ENCODE results near the gene STAP1.

STAP1 gene

GRCh38 chr4:67573193-67573592 is 14.7 kb downstream of the STAP1 start:
- in situ Hi-C loops (cut with HindIII; ENCODE audit: low sequenced_read_pairs) = no loop called here

GRCh38 chr4:67575232-67576058 is 16.9 kb downstream of the STAP1 start:
- no peak for TF ChIP-seq CTCF (IDR thresholded peaks at IDR 0.05; ENCODE audit: low read depth, low read length)
- in situ Hi-C loops (cut with HindIII; ENCODE audit: low sequenced_read_pairs) = no loop called here

More at GRCh38 chr4:67573193-67573592, 14.7 kb downstream of the STAP1 start:
- no peak for DNase-seq (ENCODE audit: low read depth, low spot score)
- no peak overlapping the region for H3K4me3 ChIP-seq (ENCODE audit: low read depth, low read length)
- no peak for TF ChIP-seq CTCF (IDR thresholded peaks at IDR 0.05; ENCODE audit: low read depth, low read length)

GRCh38 chr4:67576059-67576466 is 17.5 kb downstream of the STAP1 start:
- DNase-seq (ENCODE audit: low read depth, low spot score) = no peak
- in situ Hi-C loops (cut with HindIII; ENCODE audit: low sequenced_read_pairs) = no loop called here
- TF ChIP-seq CTCF (IDR thresholded peaks at IDR 0.05; ENCODE audit: low read depth, low read length) = no peak

More at GRCh38 chr4:67575232-67576058, 16.9 kb downstream of the STAP1 start:
- no peak for DNase-seq (ENCODE audit: low read depth, low spot score)
- no peak overlapping the region for H3K4me3 ChIP-seq (ENCODE audit: low read depth, low read length)

GRCh38 chr4:67576538-67576937 is 18.0 kb downstream of the STAP1 start:
- DNase-seq (ENCODE audit: low read depth, low spot score) = no peak
- no peak overlapping the region for H3K4me3 ChIP-seq (ENCODE audit: low read depth, low read length)
- in situ Hi-C loops (cut with HindIII; ENCODE audit: low sequenced_read_pairs) = no loop called here
- no peak for TF ChIP-seq CTCF (IDR thresholded peaks at IDR 0.05; ENCODE audit: low read depth, low read length)

More at GRCh38 chr4:67576059-67576466, 17.5 kb downstream of the STAP1 start:
- no peak overlapping the region for H3K4me3 ChIP-seq (ENCODE audit: low read depth, low read length)

- no peak overlapping the region for H3K4me3 ChIP-seq (ENCODE audit: low read depth, low read length)
- in situ Hi-C loops (cut with HindIII; ENCODE audit: low sequenced_read_pairs) = no loop called here
- no peak for TF ChIP-seq CTCF (IDR thresholded peaks at IDR 0.05; ENCODE audit: low read depth, low read length)
- DNase-seq (ENCODE audit: low read depth, low spot score) = no peak
Observed at GRCh38 chr4:67580577-67580976, 22.1 kb downstream of the STAP1 start.

- DNase-seq (ENCODE audit: low read depth, low spot score) = no peak
- TF ChIP-seq CTCF (IDR thresholded peaks at IDR 0.05; ENCODE audit: low read depth, low read length) = no peak
- H3K4me3 ChIP-seq (ENCODE audit: low read depth, low read length) = no peak overlapping the region
- in situ Hi-C loops (cut with HindIII; ENCODE audit: low sequenced_read_pairs) = no loop called here
Observed at GRCh38 chr4:67581208-67581857, 22.8 kb downstream of the STAP1 start.
